MG63 (cell line): Measurements from ENCODE around the gene TSPAN9. TPM values are rescaled to one million over a fixed set of nuclear protein-coding genes. Genes with fewer than 3 reads are reported as not detected.
A peak's percentile ranks its signal among the peaks of the same experiment; 100 is the strongest.

ENCODE experiments used
- DNase-seq: peaks from one replicate; pipeline ENCODE4 v3.0.0-alpha.2; 2020
- H3K27me3 ChIP-seq: fragments of 250-450 bp; sonication (Bioruptor Pico); 2 replicates; pipeline ENCODE4 v1.5.1; 2020; ENCODE audit warnings: mild to moderate bottlenecking, moderate library complexity
- H3K36me3 ChIP-seq: fragments of 250-450 bp; sonication (Bioruptor Pico); 2 replicates; pipeline ENCODE4 v1.5.1; 2020; ENCODE audit warnings: mild to moderate bottlenecking, moderate library complexity
- H3K4me3 ChIP-seq: fragments of 250-450 bp; sonication (Bioruptor Pico); 2 replicates; pipeline ENCODE4 v1.5.1; 2020; ENCODE audit warnings: mild to moderate bottlenecking, moderate library complexity
- H3K9me3 ChIP-seq: fragments of 250-450 bp; sonication (Bioruptor Pico); 2 replicates; pipeline ENCODE4 v1.5.1; 2020; ENCODE audit warnings: mild to moderate bottlenecking, moderate library complexity
- total RNA-seq: library from RNA; depleted of rRNA; stranded (reverse); fragments of >200 nt; shearing (Covaris generic); gene quantifications from 2 replicates; pipeline ENCODE4 v1.2.3, GENCODE V29; 2014; ENCODE audit warnings: low replicate concordance

TSPAN9 gene
- total RNA-seq, 1 experiment from 2014 or later = 25.8 TPM

- no peak overlapping the region for H3K4me3 ChIP-seq
- no peaks in the 10 kb centered on the region for H3K36me3 ChIP-seq
- H3K9me3 ChIP-seq = no peaks in the 10 kb centered on the region
- DNase-seq = no peak
- no peaks in the 10 kb centered on the region for H3K27me3 ChIP-seq
These were observed 184.7 kb downstream of the TSPAN9 start for GRCh38 chr12:3261782-3262359.

GRCh38 chr12:3262470-3262869 lies 185.3 kb downstream of the TSPAN9 start:
- Histone ChIP-seq H3K27me3 (no peaks in the 10 kb centered on the region), H3K9me3 (no peaks in the 10 kb centered on the region), H3K36me3 (no peaks in the 10 kb centered on the region), H3K4me3 (no peak overlapping the region)
- no peak for DNase-seq

- H3K27me3 ChIP-seq = no peaks in the 10 kb centered on the region
- no peak for DNase-seq
- no peak overlapping the region for H3K4me3 ChIP-seq
- H3K36me3 ChIP-seq = no peaks in the 10 kb centered on the region
- H3K9me3 ChIP-seq = no peaks in the 10 kb centered on the region
These were observed 186.1 kb downstream of the TSPAN9 start for GRCh38 chr12:3263282-3263681.

- no peaks in the 10 kb centered on the region for H3K27me3 ChIP-seq
- H3K36me3 ChIP-seq = no peaks in the 10 kb centered on the region
- no peak overlapping the region for H3K4me3 ChIP-seq
- no peaks in the 10 kb centered on the region for H3K9me3 ChIP-seq
- DNase-seq = no peak
These were observed 187.1 kb downstream of the TSPAN9 start for GRCh38 chr12:3263939-3264922.

GRCh38 chr12:3265406-3265805 lies 188.2 kb downstream of the TSPAN9 start:
- H3K9me3 ChIP-seq = no peaks in the 10 kb centered on the region
- H3K27me3 ChIP-seq = no peaks in the 10 kb centered on the region
- H3K4me3 ChIP-seq = no peak overlapping the region
- H3K36me3 ChIP-seq = no peaks in the 10 kb centered on the region
- DNase-seq = no peak

GRCh38 chr12:3266638-3267037 lies 189.5 kb downstream of the TSPAN9 start:
- Histone ChIP-seq H3K27me3 (no peaks in the 10 kb centered on the region), H3K36me3 (no peaks in the 10 kb centered on the region), H3K9me3 (no peaks in the 10 kb centered on the region), H3K4me3 (no peak overlapping the region)
- no peak for DNase-seq

- H3K4me3 ChIP-seq = no peak overlapping the region
- H3K36me3 ChIP-seq = no peaks in the 10 kb centered on the region
- H3K27me3 ChIP-seq = no peaks in the 10 kb centered on the region
- no peak for DNase-seq
- H3K9me3 ChIP-seq = no peaks in the 10 kb centered on the region
These were observed 190.5 kb downstream of the TSPAN9 start for GRCh38 chr12:3267690-3268089.

GRCh38 chr12:3269594-3269993 lies 192.4 kb downstream of the TSPAN9 start:
- no peaks in the 10 kb centered on the region for H3K27me3 ChIP-seq
- no peak overlapping the region for H3K4me3 ChIP-seq
- DNase-seq = no peak
- no peaks in the 10 kb centered on the region for H3K9me3 ChIP-seq
- H3K36me3 ChIP-seq = no peaks in the 10 kb centered on the region

- Histone ChIP-seq H3K9me3 (no peaks in the 10 kb centered on the region), H3K27me3 (no peaks in the 10 kb centered on the region), H3K36me3 (no peaks in the 10 kb centered on the region), H3K4me3 (no peak overlapping the region)
- no peak for DNase-seq
These were observed 194.0 kb downstream of the TSPAN9 start for GRCh38 chr12:3271146-3271545.

- no peaks in the 10 kb centered on the region for H3K36me3 ChIP-seq
- H3K9me3 ChIP-seq = no peaks in the 10 kb centered on the region
- H3K4me3 ChIP-seq = no peak overlapping the region
- H3K27me3 ChIP-seq = no peaks in the 10 kb centered on the region
- DNase-seq = no peak
These were observed 194.5 kb downstream of the TSPAN9 start for GRCh38 chr12:3271639-3272038.

- Histone ChIP-seq H3K36me3 (no peaks in the 10 kb centered on the region), H3K27me3 (no peaks in the 10 kb centered on the region)
- no peak for DNase-seq
These were observed 195.8 kb downstream of the TSPAN9 start for GRCh38 chr12:3272958-3273357.

GRCh38 chr12:3273409-3273853 lies 196.3 kb downstream of the TSPAN9 start:
- Histone ChIP-seq H3K36me3 (no peaks in the 10 kb centered on the region), H3K9me3 (no peaks in the 10 kb centered on the region), H3K27me3 (no peaks in the 10 kb centered on the region), H3K4me3 (no peak overlapping the region)
- peak; percentile 10 for DNase-seq

More at GRCh38 chr12:3272958-3273357, 195.8 kb downstream of the TSPAN9 start:
- no peaks in the 10 kb centered on the region for H3K9me3 ChIP-seq
- H3K4me3 ChIP-seq = no peak overlapping the region

GRCh38 chr12:3274664-3275063 lies 197.5 kb downstream of the TSPAN9 start:
- DNase-seq = no peak
- Histone ChIP-seq H3K36me3 (no peaks in the 10 kb centered on the region), H3K4me3 (no peak overlapping the region), H3K9me3 (no peaks in the 10 kb centered on the region), H3K27me3 (no peaks in the 10 kb centered on the region)

GRCh38 chr12:3275171-3276041 lies 198.2 kb downstream of the TSPAN9 start:
- H3K36me3 ChIP-seq = no peaks in the 10 kb centered on the region
- DNase-seq = peak; percentile 50
- no peak overlapping the region for H3K4me3 ChIP-seq
- no peaks in the 10 kb centered on the region for H3K27me3 ChIP-seq
- H3K9me3 ChIP-seq = no peaks in the 10 kb centered on the region

- DNase-seq = no peak
- Histone ChIP-seq H3K9me3 (no peaks in the 10 kb centered on the region), H3K4me3 (no peak overlapping the region), H3K27me3 (no peaks in the 10 kb centered on the region), H3K36me3 (no peaks in the 10 kb centered on the region)
These were observed 199.0 kb downstream of the TSPAN9 start for GRCh38 chr12:3276226-3276625.

GRCh38 chr12:3277306-3277943 lies 200.2 kb downstream of the TSPAN9 start:
- Histone ChIP-seq H3K9me3 (no peaks in the 10 kb centered on the region), H3K36me3 (no peaks in the 10 kb centered on the region), H3K27me3 (no peaks in the 10 kb centered on the region), H3K4me3 (no peak overlapping the region)
- no peak for DNase-seq
